Trophoblast cell (in vitro differentiated cells and primary cell): ENCODE data around the gene CYP1A1.

Experiments used
- DNase-seq, 2 donors: peaks; one replicate each; pipeline ENCODE4 v3.0.0-alpha.2; 2016
- H2AFZ ChIP-seq: 2 replicates; pipeline ENCODE4 v1.6.1; 2013; ENCODE audit warnings: low read length, moderate library complexity, mild to moderate bottlenecking; ENCODE audit not compliant: insufficient read depth, poor library complexity
- H2AK5ac ChIP-seq: 2 replicates; pipeline ENCODE4 v1.6.1; 2013; ENCODE audit warnings: mild to moderate bottlenecking, low read length
- H2BK120ac ChIP-seq: 2 replicates; pipeline ENCODE4 v1.6.1; 2013; ENCODE audit warnings: low read length, mild to moderate bottlenecking, moderate library complexity; ENCODE audit not compliant: insufficient read depth, poor library complexity
- H2BK12ac ChIP-seq: 2 replicates; pipeline ENCODE4 v1.6.1; 2013; ENCODE audit warnings: mild to moderate bottlenecking, low read length, moderate library complexity
- H2BK5ac ChIP-seq: 2 replicates; pipeline ENCODE4 v1.6.1; 2013; ENCODE audit warnings: low read length, low read depth, moderate library complexity, mild to moderate bottlenecking; ENCODE audit not compliant: poor library complexity
- H3K14ac ChIP-seq: 2 replicates; pipeline ENCODE4 v1.6.1; 2013; ENCODE audit warnings: mild to moderate bottlenecking, low read length
- H3K18ac ChIP-seq: 2 replicates; pipeline ENCODE4 v1.6.1; 2013; ENCODE audit warnings: mild to moderate bottlenecking, low read length
- H3K23ac ChIP-seq: 2 replicates; pipeline ENCODE4 v1.6.1; 2013; ENCODE audit warnings: low read length
- H3K27ac ChIP-seq: 2 replicates; pipeline ENCODE4 v1.5.1; 2013; ENCODE audit warnings: low read depth, mild to moderate bottlenecking, inconsistent platforms, low read length, moderate library complexity
- H3K27me3 ChIP-seq: 2 replicates; pipeline ENCODE4 v1.6.1; 2013; ENCODE audit warnings: inconsistent platforms, mild to moderate bottlenecking, low read length, moderate library complexity; ENCODE audit not compliant: insufficient read depth
- H3K36me3 ChIP-seq, 2 experiments: 1 replicate in 1 of 2; 2 replicates in 1 of 2; pipeline ENCODE4 v1.6.1; 2013; ENCODE audit warnings: low read length in 2 of 2, mild to moderate bottlenecking in 2 of 2, moderate library complexity in 1 of 2; ENCODE audit not compliant: insufficient read depth in 2 of 2, control insufficient read depth in 1 of 2
- H3K4ac ChIP-seq: 2 replicates; pipeline ENCODE4 v1.6.1; 2013; ENCODE audit warnings: low read depth, mild to moderate bottlenecking, low read length, moderate library complexity
- H3K4me1 ChIP-seq, 2 experiments: 1 replicate in 1 of 2; 2 replicates in 1 of 2; pipeline ENCODE4 v1.6.1; 2013; ENCODE audit warnings: low read length in 2 of 2, mild to moderate bottlenecking in 2 of 2, moderate library complexity in 1 of 2; ENCODE audit not compliant: insufficient read depth in 2 of 2, control insufficient read depth in 1 of 2
- H3K4me2 ChIP-seq: 2 replicates; pipeline ENCODE4 v1.6.1; 2013; ENCODE audit warnings: inconsistent platforms, mild to moderate bottlenecking, low read length, moderate library complexity
- H3K4me3 ChIP-seq: 2 replicates; pipeline ENCODE4 v1.5.1; 2013; ENCODE audit warnings: mild to moderate bottlenecking, low read depth, low read length, inconsistent platforms
- H3K79me1 ChIP-seq: one replicate; pipeline ENCODE4 v1.6.1; 2013; ENCODE audit warnings: low read length
- H3K79me2 ChIP-seq: 2 replicates; pipeline ENCODE4 v1.6.1; 2013; ENCODE audit warnings: low read length, mild to moderate bottlenecking; ENCODE audit not compliant: control insufficient read depth, insufficient read depth, poor library complexity
- H3K9ac ChIP-seq: 2 replicates; pipeline ENCODE4 v1.6.1; 2013; ENCODE audit warnings: mild to moderate bottlenecking, low read length
- H3K9me3 ChIP-seq: 2 replicates; pipeline ENCODE4 v1.6.1; 2013; ENCODE audit warnings: low read depth, mild to moderate bottlenecking, control low read depth, inconsistent platforms, low read length; ENCODE audit not compliant: insufficient read depth
- H4K12ac ChIP-seq: 2 replicates; pipeline ENCODE4 v1.6.1; 2013; ENCODE audit warnings: low read depth, mild to moderate bottlenecking, low read length, moderate library complexity
- H4K8ac ChIP-seq: 2 replicates; pipeline ENCODE4 v1.6.1; 2013; ENCODE audit warnings: low read depth, mild to moderate bottlenecking, low read length, moderate library complexity
- H4K91ac ChIP-seq: one replicate; pipeline ENCODE4 v1.6.1; 2013; ENCODE audit warnings: low read depth, mild to moderate bottlenecking, low read length, moderate library complexity
- WGBS: extraction: QIAGEN DNeasy Blood & Tissue Kit; methylation state at CpG from one replicate; pipeline ENCODE4 v1.1.7; 2013; ENCODE audit warnings: missing lambda C conversion rate; ENCODE audit not compliant: insufficient read length, insufficient coverage; ENCODE audit errors: extremely low coverage; 5-methylcytosine and 5-hydroxymethylcytosine counted together

Gene CYP1A1

DNA sequence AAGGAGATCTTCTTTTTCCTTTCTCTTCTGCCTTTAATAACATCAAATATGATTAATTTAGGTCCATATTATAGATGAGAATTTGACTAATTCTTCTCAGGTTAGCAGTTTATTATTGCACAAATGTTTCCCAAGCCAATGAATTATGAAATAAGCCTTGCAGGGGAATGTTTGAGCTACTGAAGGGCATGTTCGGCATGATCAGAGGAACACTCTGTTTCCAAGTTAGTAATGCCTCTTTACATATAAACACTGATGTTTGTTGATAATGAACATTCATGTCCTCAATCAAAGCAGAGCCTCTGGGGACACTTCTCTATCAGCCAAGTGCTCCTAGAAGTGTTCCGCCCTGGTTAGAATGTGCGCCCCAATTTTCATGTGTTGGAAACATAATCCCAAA is 10.0 kb upstream of the CYP1A1 start:
- no peak overlapping the region for H4K8ac ChIP-seq
- H3K9ac ChIP-seq: no peak overlapping the region
- H3K4me1 ChIP-seq: no peaks in the 10 kb centered on the region
- no CpG with 5 or more reads among the region's 3 CpGs for WGBS
- no peak overlapping the region for H3K4ac ChIP-seq
- no peak overlapping the region for H2AFZ ChIP-seq
- H3K79me1 ChIP-seq: no peaks in the 10 kb centered on the region
- DNase-seq: peak in 1 of 2 donors; percentile 60
- peaks cover 2% of the 10 kb centered on the region for H3K9me3 ChIP-seq
- no peak overlapping the region for H3K27ac ChIP-seq
- no peak overlapping the region for H3K4me3 ChIP-seq
- no peak overlapping the region for H2BK12ac ChIP-seq
- no peak overlapping the region for H2BK5ac ChIP-seq
- H2AK5ac ChIP-seq: no peak overlapping the region
- H4K12ac ChIP-seq: no peak overlapping the region
- H3K4me2 ChIP-seq: no peak overlapping the region
- H3K23ac ChIP-seq: no peak overlapping the region
- H3K18ac ChIP-seq: no peak overlapping the region
- no peak overlapping the region for H3K14ac ChIP-seq
- H3K79me2 ChIP-seq: no peaks in the 10 kb centered on the region
- no peak overlapping the region for H2BK120ac ChIP-seq
- H4K91ac ChIP-seq: no peak overlapping the region
- H3K36me3 ChIP-seq: no peaks in the 10 kb centered on the region
- no peaks in the 10 kb centered on the region for H3K27me3 ChIP-seq

- Histone ChIP-seq H3K14ac (no peak overlapping the region), H3K9ac (no peak overlapping the region), H2AFZ (no peak overlapping the region), H3K4ac (no peak overlapping the region), H3K27ac (no peak overlapping the region), H4K12ac (no peak overlapping the region), H2BK5ac (no peak overlapping the region), H2BK120ac (no peak overlapping the region), H3K9me3 (peaks cover 2% of the 10 kb centered on the region), H3K18ac (no peak overlapping the region), H3K4me3 (no peak overlapping the region), H3K27me3 (no peaks in the 10 kb centered on the region), H3K36me3 (no peaks in the 10 kb centered on the region), H4K91ac (no peak overlapping the region), H3K79me1 (no peaks in the 10 kb centered on the region), H2BK12ac (no peak overlapping the region), H3K79me2 (no peaks in the 10 kb centered on the region), H3K4me1 (no peaks in the 10 kb centered on the region), H3K4me2 (no peak overlapping the region), H4K8ac (no peak overlapping the region), H2AK5ac (no peak overlapping the region), H3K23ac (no peak overlapping the region)
- WGBS: no CpG with 5 or more reads among the region's 3 CpGs
- no peak for DNase-seq
Observed at GRCh38 chr15:74733269-74733668, 7.9 kb upstream of the CYP1A1 start.

- Histone ChIP-seq H4K12ac (no peak overlapping the region), H2BK120ac (no peak overlapping the region), H3K79me1 (no peaks in the 10 kb centered on the region), H4K91ac (no peak overlapping the region), H3K9me3 (peaks cover 5% of the 10 kb centered on the region), H2AK5ac (no peak overlapping the region), H3K4me2 (no peak overlapping the region), H3K27ac (no peak overlapping the region), H4K8ac (no peak overlapping the region), H3K18ac (no peak overlapping the region), H3K27me3 (no peaks in the 10 kb centered on the region), H3K79me2 (no peaks in the 10 kb centered on the region), H3K4ac (no peak overlapping the region), H2BK12ac (no peak overlapping the region), H3K14ac (no peak overlapping the region), H2AFZ (no peak overlapping the region), H3K36me3 (no peaks in the 10 kb centered on the region), H2BK5ac (no peak overlapping the region), H3K9ac (no peak overlapping the region), H3K4me3 (peak overlapping the region; percentile 30), H3K4me1 (no peaks in the 10 kb centered on the region), H3K23ac (no peak overlapping the region)
- no peak for DNase-seq
- no CpG with 5 or more reads among the region's 5 CpGs for WGBS
Observed at GRCh38 chr15:74732846-74733245, 7.5 kb upstream of the CYP1A1 start.

GRCh38 chr15:74730619-74731316 is 5.4 kb upstream of the CYP1A1 start:
- H4K8ac ChIP-seq: no peak overlapping the region
- H3K4me1 ChIP-seq: peaks cover 8 to 9% of the 10 kb centered on the region in 2 experiments
- no peaks in the 10 kb centered on the region for H3K79me2 ChIP-seq
- no peak overlapping the region for H4K91ac ChIP-seq
- no peaks in the 10 kb centered on the region for H3K36me3 ChIP-seq
- no peak overlapping the region for H2BK12ac ChIP-seq
- peaks cover 12% of the 10 kb centered on the region for H3K9me3 ChIP-seq
- no peak for DNase-seq
- H2BK5ac ChIP-seq: no peak overlapping the region
- no peak overlapping the region for H3K18ac ChIP-seq
- no CpG with 5 or more reads among the region's 7 CpGs for WGBS
- no peak overlapping the region for H2AFZ ChIP-seq
- H3K23ac ChIP-seq: no peak overlapping the region
- no peak overlapping the region for H3K4ac ChIP-seq
- H4K12ac ChIP-seq: no peak overlapping the region
- no peak overlapping the region for H3K4me2 ChIP-seq
- no peak overlapping the region for H3K9ac ChIP-seq
- H3K27ac ChIP-seq: no peak overlapping the region
- H2BK120ac ChIP-seq: no peak overlapping the region
- peaks cover 13% of the 10 kb centered on the region for H3K27me3 ChIP-seq
- H2AK5ac ChIP-seq: no peak overlapping the region
- H3K14ac ChIP-seq: no peak overlapping the region
- no peaks in the 10 kb centered on the region for H3K79me1 ChIP-seq
- no peak overlapping the region for H3K4me3 ChIP-seq
